ENCODE data around the gene MEIOSIN. TPM values are rescaled to one million over a fixed set of nuclear protein-coding genes. Genes with fewer than 3 reads are reported as not detected.
A peak's percentile ranks its signal among the peaks of the same experiment; 100 is the strongest.

MEIOSIN gene
- total and polyA plus RNA-seq, 12 donors, result not detected

GRCh38 chr19:45768984-45769782 lies 35.9 kb downstream of the MEIOSIN start, which contains the start of gene SIX5:
Gene SIX5, minus strand, starts transcription at chr19:45769252. Its CDS starts 408 bp downstream, at chr19:45768844.
- H3K9me3 ChIP-seq, result no peaks in the 10 kb centered on the region
- peaks cover 0 to 80% (median 0%) of the 10 kb centered on the region in 7 donors for H3K27me3 ChIP-seq
- peak; percentile 53 to 76 (median 67) for ATAC-seq
- peak within 1 kb of the TSS; percentile 83 to 100 (median 96) for H3K27ac ChIP-seq
- no peak for TF ChIP-seq CTCF (IDR thresholded peaks at IDR 0.05)
- peaks cover 30 to 63% (median 42%) of the 10 kb centered on the region in 9 donors for H3K4me1 ChIP-seq
- H3K36me3 ChIP-seq, result peaks cover 0 to 37% (median 3%) of the 10 kb centered on the region in 9 donors
- peak; percentile 98 to 100 for DNase-seq
- intact Hi-C loops (cut with DNase I), result loop anchor here in 6 of 10 donors (1.0 to 5.0 kb wide), 6 partner anchors 24 to 77 kb away; partner anchors contain the start of genes DMWD (in 2 of the 6), QPCTL (in 2 of the 6), SNRPD2 (in 2 of the 6) and FBXO46 (in 1 of the 6)
- peak within 1 kb of the TSS; percentile 75 to 94 (median 86) for H3K4me3 ChIP-seq
- WGBS, 2 donors, result 0 to 1% methylated on average over 70 of the region's 70 CpGs

DNA sequence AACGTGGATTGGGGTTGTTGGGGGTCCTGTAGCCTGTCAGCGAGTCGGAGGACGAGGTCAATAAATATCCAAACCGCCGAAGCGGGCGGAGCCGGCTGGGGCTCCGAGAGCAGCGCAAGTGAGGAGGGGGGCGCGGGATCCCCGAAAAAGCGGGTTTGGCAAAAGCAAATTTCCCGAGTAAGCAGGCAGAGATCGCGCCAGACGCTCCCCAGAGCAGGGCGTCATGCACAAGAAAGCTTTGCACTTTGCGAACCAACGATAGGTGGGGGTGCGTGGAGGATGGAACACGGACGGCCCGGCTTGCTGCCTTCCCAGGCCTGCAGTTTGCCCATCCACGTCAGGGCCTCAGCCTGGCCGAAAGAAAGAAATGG lies 36.6 kb downstream of the MEIOSIN start:
- H3K27ac ChIP-seq, result peak overlapping the region; percentile 80 to 100 (median 94)
- DNase-seq (peak; percentile 45 to 56), ATAC-seq (peak in 1 of 8 donors; percentile 3)
- WGBS, 2 donors, result 1% methylated on average over 28 of the region's 28 CpGs
- peaks cover 24 to 57% (median 37%) of the 10 kb centered on the region in 9 donors for H3K4me1 ChIP-seq
- H3K9me3 ChIP-seq, result no peaks in the 10 kb centered on the region
- H3K27me3 ChIP-seq, result peaks cover 0 to 81% (median 0%) of the 10 kb centered on the region in 7 donors
- no peak for TF ChIP-seq CTCF (IDR thresholded peaks at IDR 0.05)
- intact Hi-C loops (cut with DNase I), result loop anchor here in 6 of 10 donors (1.0 to 5.0 kb wide), 10 partner anchors 23 to 78 kb away; partner anchors contain the start of genes DMWD (in 3 of the 6), QPCTL (in 3 of the 6), SNRPD2 (in 2 of the 6) and FBXO46 (in 1 of the 6)
- H3K4me3 ChIP-seq, result peak overlapping the region; percentile 45 to 94 (median 86)
- peaks cover 0 to 44% (median 6%) of the 10 kb centered on the region in 9 donors for H3K36me3 ChIP-seq

GRCh38 chr19:45770192-45771101 lies 37.2 kb downstream of the MEIOSIN start:
- peaks cover 0 to 78% (median 0%) of the 10 kb centered on the region in 7 donors for H3K27me3 ChIP-seq
- intact Hi-C loops (cut with DNase I), result loop anchor here in 6 of 10 donors (1.0 to 2.0 kb wide), 5 partner anchors 22 to 78 kb away; partner anchors contain the start of genes DMWD (in 1 of the 6) and QPCTL (in 1 of the 6)
- peaks cover 18 to 50% (median 31%) of the 10 kb centered on the region in 9 donors for H3K4me1 ChIP-seq
- DNase-seq, result peak; percentile 95 to 96
- WGBS, 2 donors, result 1 to 3% methylated on average over 65 to 79 of the region's 79 CpGs
- no peaks in the 10 kb centered on the region for H3K9me3 ChIP-seq
- peak overlapping the region; percentile 45 to 94 (median 86) for H3K4me3 ChIP-seq
- H3K27ac ChIP-seq, result peak overlapping the region; percentile 80 to 100 (median 94)
- peak; percentile 71 to 82 (median 78) for ATAC-seq
- TF ChIP-seq CTCF (IDR thresholded peaks at IDR 0.05), result peak; percentile 95 to 99 (median 96)
- H3K36me3 ChIP-seq, result peaks cover 0 to 46% (median 8%) of the 10 kb centered on the region in 9 donors

All from heart right ventricle (tissue), 16 donors.